Measurements from ENCODE around the gene SIPA1L2. TPM values are rescaled to one million over a fixed set of nuclear protein-coding genes. Genes with fewer than 3 reads are reported as not detected.

The SIPA1L2 gene
- total and polyA plus RNA-seq, 2 of the 4 experiments (the other 2 are of a cell fraction) = 7.1 to 13.4 TPM

- Histone ChIP-seq H2AK9ac (replicated peaks; ENCODE audit: low read depth, low read length, poor library complexity) (no peak overlapping the region), H2AFZ (replicated peaks; ENCODE audit: low read length, poor library complexity) (no peak overlapping the region), H3K4me3 (ENCODE audit: insufficient read depth, low read depth, low read length) (no peak overlapping the region), H3K36me3 (ENCODE audit: control insufficient read depth, insufficient read depth, low read length) (peaks cover 2% of the 10 kb centered on the region; the same call in 1 of the 2 replicates), H3K14ac (replicated peaks; ENCODE audit: low read depth, low read length) (no peak overlapping the region), H3K4me1 (ENCODE audit: control insufficient read depth, insufficient read depth, low read length) (peaks cover 14% of the 10 kb centered on the region), H2AK5ac (ENCODE audit: low read depth, low read length) (no peak overlapping the region), H3K27me3 (ENCODE audit: control insufficient read depth, insufficient read depth, low read length) (no peaks in the 10 kb centered on the region), H3K79me1 (ENCODE audit: low read depth in 1 of 2, low read length in 2 of 2) (peaks cover 13 to 26% of the 10 kb centered on the region in 2 experiments), H2BK120ac (ENCODE audit: low read depth, low read length) (no peak overlapping the region), H3K4me2 (ENCODE audit: low read depth, low read length) (peak overlapping the region; percentile 26), H3K56ac (ENCODE audit: extremely low read depth, insufficient read depth, low read length) (no peak overlapping the region), H3K9me1 (ENCODE audit: insufficient read depth, low read length) (peaks cover 14% of the 10 kb centered on the region), H2BK5ac (ENCODE audit: low read depth, low read length, poor library complexity, severe bottlenecking) (no peak overlapping the region), H3K9me3 (ENCODE audit: control insufficient read depth, insufficient read depth, low read length) (no peaks in the 10 kb centered on the region), H2BK20ac (ENCODE audit: low read depth, low read length) (no peak overlapping the region), H4K20me1 (ENCODE audit: insufficient read depth, low read length) (peaks cover 4% of the 10 kb centered on the region; the same call in 1 of the 2 replicates), H4K5ac (ENCODE audit: low read depth, low read length) (no peak overlapping the region), H2BK15ac (ENCODE audit: low read depth, low read length) (no peak overlapping the region), H3K4ac (ENCODE audit: low read depth, low read length) (no peak overlapping the region), H3K27ac (ENCODE audit: insufficient read depth, low read length) (no peak overlapping the region), H3K9ac (ENCODE audit: low read depth, low read length) (no peak overlapping the region), H3K18ac (ENCODE audit: low read depth, low read length) (no peak overlapping the region), H4K8ac (ENCODE audit: low read depth in 2 of 2, low read length in 2 of 2) (no peak overlapping the region), H3K23ac (ENCODE audit: low read depth, low read length) (no peak overlapping the region), H4K91ac (ENCODE audit: insufficient read depth, low read depth, low read length) (no peak overlapping the region)
- in situ Hi-C loops (cut with MboI; ENCODE audit: low sequenced_read_pairs) = no loop called here
- DNase-seq = peak; percentile 58
- BruUV-seq (replicated peaks) = no TSS peak
- dilution Hi-C loops (cut with HindIII; ENCODE audit: low sequenced_read_pairs, unreplicated experiment) = no loop called here
- POLR2A ChIA-PET (ENCODE audit: unreplicated experiment) = no interaction called here
- CTCF ChIA-PET = interaction anchor here (1.1 kb wide), 1 partner anchor 8 kb away, joined by 3 read pairs; no protein-coding TSS in a partner anchor
- WGBS, 2 experiments (ENCODE audit: extremely low coverage in 2 of 2, insufficient read length in 1 of 2) = no CpG with 5 or more reads among the region's 6 CpGs
- peak; percentile 85 for ATAC-seq (ENCODE audit: low read depth)
- intact Hi-C loops (cut with micrococcal nuclease) = no loop called here
- TF ChIP-seq ELK1 (IDR thresholded peaks at IDR 0.05; ENCODE audit: borderline replicate concordance, low read depth, low read length) (no peak), CTCF (conservative IDR thresholded peaks at IDR 0.05; ENCODE audit: low read depth, low read length) (no peak), SMC3 (IDR thresholded peaks at IDR 0.05; ENCODE audit: low read depth, low read length) (no peak), RCOR1 (IDR thresholded peaks at IDR 0.05; ENCODE audit: insufficient replicate concordance, low read length) (no peak), CHD1 (IDR thresholded peaks at IDR 0.05; ENCODE audit: low read depth, low read length) (no peak), MAFK (IDR thresholded peaks at IDR 0.05; ENCODE audit: low read depth, low read length) (no peak), MXI1 (IDR thresholded peaks at IDR 0.05; ENCODE audit: borderline replicate concordance, low read depth, low read length) (no peak), RAD21 (IDR thresholded peaks at IDR 0.05; ENCODE audit: low read length) (no peak), RFX5 (IDR thresholded peaks at IDR 0.05; ENCODE audit: low read depth, low read length) (no peak), POLR2A (IDR thresholded peaks at IDR 0.05; ENCODE audit: low read depth, low read length) (no peak), MAZ (IDR thresholded peaks at IDR 0.05; ENCODE audit: borderline replicate concordance, low read depth, low read length) (no peak), NFE2L2 (IDR thresholded peaks at IDR 0.05; ENCODE audit: low read depth, low read length) (no peak), BHLHE40 (IDR thresholded peaks at IDR 0.05; ENCODE audit: low read depth, low read length) (no peak), FOS (IDR thresholded peaks at IDR 0.05; ENCODE audit: low read depth, low read length) (no peak), CEBPB (IDR thresholded peaks at IDR 0.05; ENCODE audit: low read depth, low read length) (no peak)
Observed at GRCh38 chr1:232600424-232601258, 29.3 kb downstream of the SIPA1L2 start.

All from IMR-90 (cell line).